NCI-H1930 (cell line): ENCODE data around the gene FANCD2OS.
"Not testable (repeated sequence)": the region's sequence is repeated elsewhere in the genome, so short reads cannot be mapped to it uniquely, and the experiment has no call there.

ENCODE experiments used
- DNase-seq, 2 experiments: peaks; one replicate each; lab custom pipeline; 2025; lab: John Stamatoyannopoulos, UW

FANCD2OS gene

DNA sequence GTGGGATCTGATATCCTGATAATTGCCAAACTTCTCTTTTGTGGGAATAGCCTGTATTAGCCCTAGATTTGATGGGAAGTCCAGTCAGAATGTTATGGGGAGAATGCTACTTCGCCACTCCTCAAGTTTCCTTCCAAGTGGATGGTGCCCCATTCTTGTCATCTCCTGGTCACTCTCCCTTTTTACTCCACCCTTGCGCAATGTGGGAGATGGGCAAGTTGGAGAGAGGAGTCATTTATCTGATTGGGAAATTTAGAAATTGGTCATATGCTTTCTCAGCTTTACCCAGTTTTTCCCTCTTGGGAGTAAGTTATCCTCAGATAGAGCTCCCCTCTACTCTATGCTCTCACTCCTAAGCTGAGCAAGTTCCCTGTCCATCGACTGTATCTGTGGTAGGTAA is 14.4 kb downstream of the FANCD2OS start:
- no peak for DNase-seq

DNA sequence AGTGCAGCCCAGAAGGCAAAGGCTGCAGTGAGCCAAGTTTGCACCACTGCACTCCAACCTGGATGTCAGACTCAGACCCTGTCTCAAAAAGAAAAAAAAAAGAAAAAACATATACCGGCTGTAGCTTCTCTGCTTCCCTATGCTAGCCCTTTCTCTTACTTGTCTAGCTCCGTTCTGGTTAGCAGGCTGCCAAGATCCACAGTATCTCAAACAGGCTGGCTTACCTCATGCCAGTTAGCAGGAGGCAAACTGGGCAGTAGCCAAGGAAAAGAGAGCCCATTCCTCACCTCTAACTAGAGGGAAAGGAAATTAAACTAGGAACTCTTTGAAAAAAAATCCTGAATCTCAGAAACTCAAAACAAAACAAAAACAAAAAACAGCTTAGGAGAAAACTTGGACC is 16.7 kb downstream of the FANCD2OS start:
- DNase-seq = not testable (repeated sequence)

DNA sequence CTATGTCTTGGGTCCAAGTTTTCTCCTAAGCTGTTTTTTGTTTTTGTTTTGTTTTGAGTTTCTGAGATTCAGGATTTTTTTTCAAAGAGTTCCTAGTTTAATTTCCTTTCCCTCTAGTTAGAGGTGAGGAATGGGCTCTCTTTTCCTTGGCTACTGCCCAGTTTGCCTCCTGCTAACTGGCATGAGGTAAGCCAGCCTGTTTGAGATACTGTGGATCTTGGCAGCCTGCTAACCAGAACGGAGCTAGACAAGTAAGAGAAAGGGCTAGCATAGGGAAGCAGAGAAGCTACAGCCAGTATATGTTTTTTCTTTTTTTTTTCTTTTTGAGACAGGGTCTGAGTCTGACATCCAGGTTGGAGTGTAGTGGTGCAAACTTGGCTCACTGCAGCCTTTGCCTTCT is 17.3 kb downstream of the FANCD2OS start:
- DNase-seq = not testable (repeated sequence)

DNA sequence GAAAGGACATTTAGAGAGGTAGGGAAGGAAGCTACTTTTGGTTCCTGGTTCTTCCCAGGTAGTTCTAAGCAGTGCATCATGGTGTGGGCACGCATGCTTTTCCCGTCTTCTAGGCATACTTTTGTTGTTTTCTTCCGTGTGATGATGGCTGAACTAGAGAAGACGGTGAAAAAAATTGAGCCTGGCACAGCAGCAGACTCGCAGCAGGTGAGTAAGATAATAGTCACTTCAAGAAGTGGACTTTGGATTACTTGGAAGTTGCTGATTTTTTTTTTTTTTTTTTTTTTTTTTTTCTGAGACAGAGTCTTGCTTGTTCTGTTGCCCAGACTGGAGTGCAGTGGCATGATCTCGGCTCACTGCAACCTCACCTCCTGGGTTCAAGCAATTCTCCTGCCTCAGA is 17.9 kb downstream of the FANCD2OS start:
- no peak for DNase-seq

DNA sequence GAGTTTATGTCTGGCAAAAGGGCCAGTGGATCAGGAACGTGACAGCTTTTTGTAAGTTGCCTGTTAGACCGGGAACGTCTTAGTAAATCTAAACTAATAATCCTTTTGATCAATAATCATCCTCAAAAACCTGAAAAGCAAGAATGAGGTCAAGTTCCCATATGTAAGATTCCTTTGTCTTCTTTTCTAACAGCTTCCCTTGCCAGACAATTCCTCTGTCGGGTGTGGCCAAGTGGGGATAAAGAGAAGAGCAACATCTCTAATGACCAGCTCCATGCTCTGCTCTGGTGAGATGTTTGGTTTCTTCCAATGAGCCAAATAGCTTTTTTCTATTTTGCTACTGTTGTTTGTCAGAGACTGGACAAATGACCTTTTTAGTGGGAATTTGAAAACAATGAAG is 19.8 kb downstream of the FANCD2OS start:
- no peak for DNase-seq

DNA sequence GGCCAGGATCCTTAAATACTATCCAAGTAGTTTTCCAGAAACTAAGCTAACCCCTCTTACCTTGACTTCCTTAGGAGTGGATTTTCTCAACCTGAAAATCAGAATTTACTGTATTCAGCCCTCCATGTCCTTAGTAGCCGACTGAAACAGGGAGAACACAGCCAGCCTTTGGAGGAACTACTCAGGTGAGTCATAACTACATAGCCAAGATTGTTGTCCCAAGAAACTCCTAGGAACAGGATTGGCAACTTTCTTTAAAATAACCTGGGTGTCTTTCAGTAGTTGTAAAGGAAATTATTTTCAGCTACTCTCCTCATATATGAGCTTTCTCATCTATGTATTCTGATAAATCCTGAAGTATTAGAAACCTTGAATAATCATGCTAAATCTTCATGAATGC is 22.3 kb downstream of the FANCD2OS start:
- DNase-seq = no peak

DNA sequence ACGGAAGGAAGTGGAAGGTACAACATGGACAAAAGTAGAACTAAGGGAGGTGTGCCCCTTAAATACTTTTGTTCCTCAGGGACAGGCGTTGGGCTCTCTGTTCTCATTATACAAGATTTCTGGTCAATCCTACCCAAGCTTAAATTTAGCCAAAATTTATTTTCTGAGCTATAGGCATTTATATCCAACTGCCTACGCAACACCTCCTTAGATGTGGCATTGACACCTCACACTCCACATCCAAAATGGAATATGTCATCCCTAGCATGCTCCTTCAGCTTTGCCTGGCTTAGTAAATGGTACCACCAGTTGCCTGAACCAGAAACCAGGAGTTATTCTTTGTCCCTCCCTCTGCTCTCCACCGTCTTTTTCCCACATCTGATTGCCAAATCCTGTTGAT is 26.2 kb downstream of the FANCD2OS start:
- DNase-seq = no peak

DNA sequence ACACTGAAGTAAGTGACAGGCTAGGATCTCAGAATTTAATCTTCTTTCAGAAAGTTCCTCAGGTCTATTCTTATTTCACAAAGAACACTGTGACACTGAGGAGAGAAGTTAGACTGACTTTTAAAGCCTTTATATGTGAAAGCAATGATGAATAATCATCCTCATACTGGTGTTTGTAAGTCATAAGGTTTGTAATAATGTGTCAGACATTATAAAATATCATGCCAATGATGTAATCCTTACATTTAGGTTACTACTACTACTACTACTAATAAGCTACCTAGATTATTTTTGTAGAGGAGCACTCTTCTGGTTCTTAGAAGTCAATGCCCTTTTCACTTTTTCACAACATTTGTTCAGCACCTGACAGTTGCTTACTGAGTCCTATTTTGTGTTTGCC is 33.4 kb downstream of the FANCD2OS start:
- no peak for DNase-seq

DNA sequence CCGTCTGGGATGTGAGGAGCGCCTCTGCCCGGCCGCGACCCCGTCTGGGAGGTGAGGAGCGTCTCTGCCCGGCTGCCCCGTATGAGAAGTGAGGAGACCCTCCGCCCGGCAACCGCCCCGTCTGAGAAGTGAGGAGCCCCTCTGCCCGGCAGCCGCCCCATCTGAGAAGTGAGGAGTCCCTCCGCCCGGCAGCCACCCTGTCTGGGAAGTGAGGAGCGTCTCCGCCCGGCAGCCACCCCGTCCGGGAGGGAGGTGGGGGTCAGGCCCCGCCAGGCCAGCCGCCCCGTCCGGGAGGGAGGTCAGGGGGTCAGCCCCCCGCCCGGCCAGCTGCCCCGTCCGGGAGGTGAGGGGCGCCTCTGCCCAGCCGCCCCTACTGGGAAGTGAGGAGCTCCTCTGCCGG is 38.0 kb downstream of the FANCD2OS start:
- DNase-seq = not testable (repeated sequence)

DNA sequence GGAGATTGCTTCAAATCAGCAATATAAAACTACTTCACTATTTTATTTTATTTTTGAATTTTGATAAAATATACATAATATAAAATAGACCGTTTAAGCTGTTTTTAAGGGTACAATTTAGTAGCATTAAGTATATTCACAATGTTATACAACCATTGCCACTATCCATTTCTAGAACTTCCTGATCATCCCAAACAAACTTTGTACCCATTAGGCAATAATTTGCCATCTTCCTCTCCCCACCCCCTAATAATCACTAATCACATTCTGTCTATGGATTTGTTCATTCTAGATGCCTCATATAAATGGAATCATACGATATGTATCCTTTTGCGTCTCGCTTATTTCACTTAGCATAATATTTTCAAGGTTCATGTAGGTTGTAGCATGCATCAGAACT is 53.0 kb downstream of the FANCD2OS start:
- DNase-seq = no peak
